RWPE1 (cell line): ENCODE results near the gene DUSP6.

Experiments
- CTCF ChIA-PET: fragments of 350-600 bp; sonication (Branson Sonifier 250); formaldehyde crosslinking; extraction: SDS; loops from one replicate; lab custom pipeline; 2021; lab: Yijun Ruan, JAX
- POLR2A ChIA-PET: fragments of 400-600 bp; formaldehyde crosslinking; extraction: SDS; loops from one replicate; lab custom pipeline; 2020; ENCODE audit warnings: antibody characterized with exemption; ENCODE audit not compliant: low non-redundant PET; lab: Yijun Ruan, JAX
- DNase-seq: peaks from one replicate; pipeline ENCODE4 v3.0.0; 2012; ENCODE audit warnings: low spot score
- H3K27ac ChIP-seq: fragments of 450-650 bp; 2 replicates; pipeline ENCODE4 v1.5.1; 2017
- CTCF ChIP-seq: fragments of 450-650 bp; conservative IDR thresholded peaks from 2 replicates; pipeline ENCODE4 v1.5.1; 2017; ENCODE audit warnings: low read depth, mild to moderate bottlenecking

Gene DUSP6

DNA sequence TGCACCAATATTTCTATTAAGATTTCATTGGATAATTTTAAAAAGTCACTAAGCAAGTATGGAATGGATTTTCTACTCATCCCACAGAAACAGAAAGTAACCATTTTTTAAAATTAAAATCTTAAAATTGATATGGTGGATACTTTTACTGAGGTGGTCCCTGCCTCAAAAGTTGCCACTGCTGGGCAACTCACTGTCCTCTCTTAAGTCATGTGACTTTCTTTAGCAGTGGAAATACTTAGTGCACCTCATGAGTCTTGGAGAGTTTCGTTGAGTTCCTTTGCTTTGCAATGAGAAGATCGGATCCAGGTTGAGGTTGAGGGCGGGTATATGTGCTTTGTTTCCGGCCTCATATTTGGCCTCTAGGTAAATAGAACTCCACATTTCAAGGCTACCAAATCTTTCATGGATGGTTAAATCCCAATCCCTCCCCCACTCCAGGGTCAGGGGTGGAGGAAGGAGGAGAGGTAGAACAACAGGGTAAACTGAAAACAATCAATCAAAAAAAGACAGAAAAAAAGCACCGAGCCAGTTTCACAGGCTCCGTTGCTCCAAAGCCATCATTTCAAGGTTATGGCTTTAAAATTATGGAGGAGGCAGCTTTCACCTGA, 39.5 kb upstream of the DUSP6 start:
- H3K27ac ChIP-seq = no peak overlapping the region
- ChIA-PET POLR2A (no interaction called here), CTCF (no interaction called here)
- no peak for DNase-seq
- no peak for TF ChIP-seq CTCF

- DNase-seq = no peak
- no peak overlapping the region for H3K27ac ChIP-seq
- POLR2A ChIA-PET = no interaction called here
- CTCF ChIA-PET = no interaction called here
- no peak for TF ChIP-seq CTCF
Measured at GRCh38 chr12:89390802-89391673, 38.7 kb upstream of the DUSP6 start.

DNA sequence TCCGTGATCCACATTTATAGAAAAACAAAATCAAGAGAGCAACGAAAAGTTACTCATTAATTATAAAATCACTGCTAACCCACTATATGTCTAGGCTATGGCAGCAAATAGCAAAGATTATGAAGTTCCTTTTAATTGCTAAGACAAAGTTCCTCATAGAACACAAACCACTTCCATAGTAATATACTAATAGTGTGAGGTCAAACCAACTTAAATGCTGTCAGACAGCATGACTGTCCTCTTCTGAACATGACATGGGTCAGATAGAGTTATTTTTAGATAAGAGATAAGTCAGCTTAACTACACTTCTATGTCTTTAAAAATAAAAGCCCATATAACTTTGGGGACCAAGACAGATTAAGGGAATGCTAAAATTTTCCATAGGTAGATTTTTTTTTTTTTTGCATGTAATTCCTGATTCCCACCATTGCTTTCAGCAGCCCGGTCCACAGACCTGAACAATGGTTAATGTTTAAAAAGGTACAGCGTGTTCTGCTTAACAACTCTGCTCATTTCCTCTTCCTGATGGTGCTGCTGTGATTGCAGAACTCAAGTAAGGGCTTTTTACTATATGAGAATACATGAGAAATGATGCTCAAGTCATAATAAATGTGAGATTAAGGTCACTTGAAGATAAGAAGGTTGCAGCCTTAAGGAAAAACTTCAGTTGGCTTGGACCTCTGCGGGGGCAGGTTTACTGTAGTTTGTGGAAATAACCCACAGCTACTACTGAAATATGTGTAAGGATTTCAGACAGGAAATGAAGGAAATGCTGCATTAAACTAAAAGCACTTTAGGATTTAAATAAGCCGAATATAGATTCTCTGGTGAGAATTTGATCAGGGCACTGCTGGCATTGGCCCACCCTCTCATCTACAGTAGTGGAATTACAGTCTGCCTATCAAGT, 37.7 kb upstream of the DUSP6 start:
- no peak for DNase-seq
- ChIA-PET CTCF (interaction anchor here (0.7 kb wide), 1 partner anchor 1153 kb away, joined by 6 read pairs; no protein-coding TSS in a partner anchor), POLR2A (no interaction called here)
- no peak overlapping the region for H3K27ac ChIP-seq
- no peak for TF ChIP-seq CTCF

GRCh38 chr12:89386138-89386537, 33.8 kb upstream of the DUSP6 start:
- TF ChIP-seq CTCF = no peak
- POLR2A ChIA-PET = no interaction called here
- no peak overlapping the region; the same call in 1 of the 2 replicates for H3K27ac ChIP-seq
- CTCF ChIA-PET = interaction anchor here (0.9 to 1.2 kb wide), 2 partner anchors 154 to 1050 kb away, joined by 3 read pairs; no protein-coding TSS in a partner anchor
- DNase-seq = no peak

- ChIA-PET POLR2A (no interaction called here), CTCF (interaction anchor here (0.6 kb wide), 1 partner anchor 24 kb away, joined by 3 read pairs; no protein-coding TSS in a partner anchor)
- DNase-seq = no peak
- no peak overlapping the region for H3K27ac ChIP-seq
- TF ChIP-seq CTCF = no peak
Measured at GRCh38 chr12:89384807-89385206, 32.5 kb upstream of the DUSP6 start.
